GM19328 (cell line): ENCODE data around the gene CDH13.

Experiments used
- ATAC-seq: cut with Tn5 transposase; IDR thresholded peaks from one replicate; pipeline ENCODE4 v1.9.1; 2021; ENCODE audit warnings: mild to moderate bottlenecking, moderate library complexity; ENCODE audit not compliant: unreplicated experiment

Gene CDH13

DNA sequence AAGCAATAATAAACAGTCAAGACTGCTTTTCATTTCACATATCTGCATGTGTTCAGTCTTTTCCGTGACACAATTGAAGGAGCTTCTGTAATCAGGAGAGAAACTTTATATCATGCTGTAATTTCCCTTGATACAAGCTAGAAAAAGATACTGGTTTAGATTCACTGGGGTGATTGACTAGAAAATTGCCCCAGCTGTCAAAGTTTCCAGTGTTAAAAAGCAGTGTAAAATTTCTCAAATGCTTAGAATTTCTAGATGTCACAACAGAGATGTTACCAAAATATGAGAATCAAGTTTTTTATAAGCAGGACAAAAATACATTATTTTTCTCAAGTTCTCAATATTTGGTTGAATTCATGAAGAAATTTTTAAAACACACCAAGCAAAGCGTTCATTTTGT, 888.6 kb downstream of the CDH13 start:
- ATAC-seq = no peak

GRCh38 chr16:83516931-83517330, 890.2 kb downstream of the CDH13 start:
- no peak for ATAC-seq

DNA sequence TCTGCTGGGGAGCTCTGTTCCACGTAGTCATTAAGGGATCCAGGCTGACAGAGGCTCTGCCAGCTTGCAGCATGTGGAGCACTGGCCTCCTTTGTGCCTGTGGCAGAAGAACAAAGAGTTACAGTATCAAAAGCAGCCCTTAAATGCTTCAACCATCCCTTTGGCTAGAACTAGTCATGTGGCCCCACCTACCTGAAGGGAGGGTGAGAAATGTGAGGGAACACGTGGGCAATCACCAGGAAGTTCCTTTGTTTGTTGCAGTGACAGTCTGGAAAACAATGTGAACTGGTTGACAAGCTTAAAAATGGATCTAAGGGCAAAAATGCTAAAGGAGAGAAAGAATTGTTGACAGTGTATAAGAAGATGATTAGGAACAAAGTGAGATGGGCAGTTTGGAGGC, 890.6 kb downstream of the CDH13 start:
- ATAC-seq = no peak

DNA sequence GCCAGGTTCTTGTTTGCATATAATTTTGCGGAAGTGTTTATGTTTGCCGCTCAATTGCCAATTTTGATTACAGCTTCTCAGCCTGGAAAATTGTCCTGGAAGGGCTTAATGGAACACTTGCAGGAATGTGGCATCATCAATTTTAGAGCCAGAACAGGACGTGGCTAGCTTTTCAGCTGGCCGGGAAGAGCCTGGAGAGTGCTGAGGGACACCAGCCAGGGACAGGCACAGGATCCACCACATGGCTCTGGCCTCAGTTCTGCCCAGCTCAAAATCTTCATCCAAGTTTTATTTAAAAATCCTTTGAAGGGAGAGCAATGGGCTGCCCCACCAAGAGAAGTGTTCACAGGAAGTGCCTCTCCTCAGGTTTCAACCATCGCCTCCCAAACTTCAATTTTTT, 893.8 kb downstream of the CDH13 start:
- ATAC-seq = no peak

- no peak for ATAC-seq
Observed at GRCh38 chr16:83530293-83530692, 903.5 kb downstream of the CDH13 start.

DNA sequence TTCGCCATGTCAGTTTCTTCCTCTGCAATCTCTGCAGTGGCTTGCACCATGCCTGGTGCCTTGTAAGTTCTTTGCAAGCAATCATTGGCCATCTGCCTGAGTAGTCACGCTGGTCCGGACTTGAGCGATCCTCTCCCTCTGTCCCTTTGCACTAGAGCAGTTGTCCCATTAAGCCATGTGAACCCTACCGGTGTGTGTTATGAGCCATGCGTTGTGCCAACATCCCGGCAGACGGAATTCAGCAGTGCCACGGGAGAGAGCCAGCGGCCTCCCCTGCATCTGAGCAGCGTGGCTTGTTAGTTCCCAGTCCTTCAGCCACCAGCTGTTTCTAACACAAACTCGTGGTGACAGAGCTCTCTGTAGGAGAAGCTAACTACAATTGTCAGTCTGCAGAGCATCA, 905.9 kb downstream of the CDH13 start:
- no peak for ATAC-seq

- ATAC-seq = no peak
Observed at GRCh38 chr16:83533193-83533592, 906.4 kb downstream of the CDH13 start.

DNA sequence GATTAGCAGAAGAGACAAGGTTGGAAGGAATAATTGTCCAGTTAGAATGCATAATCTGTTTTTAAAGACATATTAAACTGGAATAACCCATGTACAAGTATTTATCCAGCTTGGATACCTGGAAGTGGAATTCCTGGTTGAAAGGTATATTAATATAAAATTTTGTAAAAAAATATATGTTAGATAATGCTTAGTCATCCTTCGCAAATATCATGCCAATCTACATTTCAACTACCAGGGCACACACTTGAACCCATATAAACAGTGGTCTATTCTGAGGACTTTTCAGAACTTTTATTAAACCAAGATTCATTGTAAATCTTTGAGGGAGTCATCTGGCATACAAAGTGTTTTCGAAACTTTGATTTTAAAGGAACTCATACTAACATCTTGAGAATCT, 911.9 kb downstream of the CDH13 start:
- ATAC-seq = no peak

- no peak for ATAC-seq
Observed at GRCh38 chr16:83539736-83540490, 913.1 kb downstream of the CDH13 start.

GRCh38 chr16:83541231-83541630, 914.5 kb downstream of the CDH13 start:
- no peak for ATAC-seq

- no peak for ATAC-seq
Observed at GRCh38 chr16:83542491-83542890, 915.7 kb downstream of the CDH13 start.

GRCh38 chr16:83549316-83550182, 922.8 kb downstream of the CDH13 start:
- no peak for ATAC-seq

GRCh38 chr16:83550183-83550569, 923.4 kb downstream of the CDH13 start:
- ATAC-seq = no peak

DNA sequence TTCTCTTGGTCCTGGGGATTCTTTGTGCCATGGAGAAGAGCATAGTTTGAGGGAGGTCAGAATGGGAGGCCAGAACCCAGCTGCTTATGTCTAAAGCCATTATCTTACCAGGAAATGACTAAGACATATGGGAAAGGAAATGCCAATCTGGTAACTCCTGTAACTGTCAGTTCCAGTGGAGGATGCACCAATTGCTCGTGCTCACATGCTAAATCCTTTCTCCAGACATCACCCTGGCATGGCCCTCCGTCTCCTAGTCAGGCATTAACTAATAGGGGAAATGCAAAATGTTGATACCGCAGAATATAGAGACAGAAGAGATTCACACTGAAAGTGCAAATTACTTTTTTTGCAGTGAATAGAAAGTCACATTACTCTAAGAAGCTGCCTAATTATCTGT, 925.5 kb downstream of the CDH13 start:
- ATAC-seq = no peak

GRCh38 chr16:83552930-83553329, 926.2 kb downstream of the CDH13 start:
- no peak for ATAC-seq

- ATAC-seq = no peak
Observed at GRCh38 chr16:83554096-83554495, 927.3 kb downstream of the CDH13 start.

- no peak for ATAC-seq
Observed at GRCh38 chr16:83554540-83554939, 927.8 kb downstream of the CDH13 start.

GRCh38 chr16:83561876-83562275, 935.1 kb downstream of the CDH13 start:
- ATAC-seq = no peak

DNA sequence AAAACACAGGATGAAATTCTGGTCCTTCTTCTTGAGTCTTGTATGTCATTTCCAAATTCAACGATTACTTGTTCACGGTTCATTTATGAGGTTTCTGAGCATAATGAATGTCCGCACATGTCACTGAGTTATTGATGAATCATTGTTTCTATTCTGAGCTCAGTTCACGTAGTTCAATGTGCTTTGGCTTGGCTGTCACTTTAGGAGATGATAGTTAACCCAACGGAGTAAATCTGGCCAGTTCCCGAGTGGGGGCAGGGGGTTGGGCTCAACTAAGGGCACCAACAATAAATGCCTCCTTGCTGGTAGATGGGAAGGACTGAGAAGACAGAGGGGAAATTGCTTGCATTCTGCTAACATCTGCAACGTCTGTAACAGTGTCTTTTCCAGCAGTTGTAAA, 941.6 kb downstream of the CDH13 start:
- no peak for ATAC-seq

GRCh38 chr16:83574388-83574787, 947.6 kb downstream of the CDH13 start:
- ATAC-seq = no peak

GRCh38 chr16:83577078-83577745, 950.4 kb downstream of the CDH13 start:
- ATAC-seq = no peak

GRCh38 chr16:83578171-83578570, 951.4 kb downstream of the CDH13 start:
- no peak for ATAC-seq
